ENCODE results near the gene BTBD2. TPM values are rescaled to one million over a fixed set of nuclear protein-coding genes. Genes with fewer than 3 reads are reported as not detected.

BTBD2 gene
- total RNA-seq, 1 donor from 2014 or later: 28.7 TPM

DNA sequence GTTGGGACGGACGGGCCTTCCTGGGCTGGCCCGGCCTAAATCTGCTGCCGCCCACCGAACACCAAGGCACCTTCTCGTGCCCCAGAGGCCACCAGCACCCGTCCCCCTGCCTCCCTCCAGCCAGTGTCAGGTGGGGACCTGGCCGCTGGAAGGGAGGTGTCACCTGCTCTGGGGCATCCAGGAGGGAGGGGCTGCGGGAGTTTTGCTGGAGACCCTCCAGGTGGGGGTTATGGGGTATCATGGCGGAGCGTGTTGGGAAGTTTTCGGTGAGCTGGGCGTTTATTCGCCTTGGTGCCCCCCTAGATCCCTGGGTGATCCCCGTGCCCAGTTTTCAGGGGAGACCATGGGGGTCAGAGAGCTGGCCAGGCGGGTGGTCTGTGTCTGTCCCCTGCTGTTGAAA, 64.9 kb downstream of the BTBD2 start:
- Histone ChIP-seq H3K27me3 (ENCODE audit: control insufficient read depth in 3 of 3, insufficient read depth in 3 of 3, low read length in 3 of 3) (no peaks in the 10 kb centered on the region), H3K4me1 (ENCODE audit: control insufficient read depth in 3 of 3, insufficient read depth in 3 of 3, low read length in 3 of 3) (peaks cover 0 to 7% (median 0%) of the 10 kb centered on the region in 3 donors), H3K36me3 (ENCODE audit: control insufficient read depth in 3 of 3, insufficient read depth in 3 of 3, low read length in 3 of 3) (peaks cover 0 to 3% (median 0%) of the 10 kb centered on the region in 3 donors), H3K27ac (ENCODE audit: low read depth, low read length) (no peak overlapping the region), H3K9me3 (ENCODE audit: control insufficient read depth in 3 of 3, low read length in 3 of 3) (no peaks in the 10 kb centered on the region), H3K4me3 (ENCODE audit: low read length in 3 of 3) (no peak overlapping the region), H3K9ac (ENCODE audit: low read depth in 1 of 3, low read length in 3 of 3) (no peak overlapping the region)

DNA sequence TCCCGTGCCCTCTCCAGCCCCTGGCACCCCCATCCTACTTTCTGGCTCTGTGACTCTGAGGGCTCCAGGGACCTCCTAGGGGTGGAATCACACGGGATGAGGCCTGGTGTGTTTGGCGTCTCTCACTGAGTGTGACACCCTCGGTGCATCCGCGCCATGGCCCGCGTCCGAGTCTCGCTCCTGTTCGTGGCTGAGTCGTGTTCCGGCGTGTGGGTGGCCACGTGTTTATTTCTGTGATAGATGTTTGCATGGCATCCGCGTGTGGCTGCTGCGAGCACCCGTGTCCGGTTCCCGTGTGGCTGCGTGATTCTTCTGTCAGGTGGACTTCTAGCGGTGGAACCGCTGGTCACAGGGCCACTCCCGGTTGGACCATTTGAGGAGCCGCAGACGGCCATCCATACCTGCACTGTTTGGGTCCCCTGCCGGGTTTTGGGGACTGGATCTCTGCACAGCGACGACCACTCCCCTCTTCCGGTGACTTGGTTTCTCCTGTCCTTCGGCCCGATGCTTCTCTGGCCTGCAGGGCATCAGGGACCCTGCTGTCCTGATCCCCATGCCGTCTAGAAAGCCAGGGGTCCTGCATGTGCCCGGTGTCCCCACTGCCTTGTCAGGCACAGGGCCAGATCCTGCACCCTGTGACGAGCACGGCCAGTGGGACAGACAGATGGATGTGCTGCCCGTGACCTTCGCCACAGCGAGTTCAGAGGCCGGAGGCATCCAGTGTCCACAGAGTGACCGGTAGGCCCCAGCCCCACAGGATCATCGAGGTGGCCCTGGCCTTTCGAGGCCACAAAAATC, 66.0 kb downstream of the BTBD2 start:
- H3K9me3 ChIP-seq (ENCODE audit: control insufficient read depth in 3 of 3, low read length in 3 of 3): no peaks in the 10 kb centered on the region
- no peaks in the 10 kb centered on the region for H3K27me3 ChIP-seq (ENCODE audit: control insufficient read depth in 3 of 3, insufficient read depth in 3 of 3, low read length in 3 of 3)
- H3K4me3 ChIP-seq (ENCODE audit: low read length in 3 of 3): no peak overlapping the region
- H3K9ac ChIP-seq (ENCODE audit: low read depth in 1 of 3, low read length in 3 of 3): no peak overlapping the region
- H3K36me3 ChIP-seq (ENCODE audit: control insufficient read depth in 3 of 3, insufficient read depth in 3 of 3, low read length in 3 of 3): peaks cover 0 to 3% (median 0%) of the 10 kb centered on the region in 3 donors
- H3K4me1 ChIP-seq (ENCODE audit: control insufficient read depth in 3 of 3, insufficient read depth in 3 of 3, low read length in 3 of 3): peaks cover 0 to 9% (median 2%) of the 10 kb centered on the region in 3 donors
- no peak overlapping the region for H3K27ac ChIP-seq (ENCODE audit: low read depth, low read length)

DNA sequence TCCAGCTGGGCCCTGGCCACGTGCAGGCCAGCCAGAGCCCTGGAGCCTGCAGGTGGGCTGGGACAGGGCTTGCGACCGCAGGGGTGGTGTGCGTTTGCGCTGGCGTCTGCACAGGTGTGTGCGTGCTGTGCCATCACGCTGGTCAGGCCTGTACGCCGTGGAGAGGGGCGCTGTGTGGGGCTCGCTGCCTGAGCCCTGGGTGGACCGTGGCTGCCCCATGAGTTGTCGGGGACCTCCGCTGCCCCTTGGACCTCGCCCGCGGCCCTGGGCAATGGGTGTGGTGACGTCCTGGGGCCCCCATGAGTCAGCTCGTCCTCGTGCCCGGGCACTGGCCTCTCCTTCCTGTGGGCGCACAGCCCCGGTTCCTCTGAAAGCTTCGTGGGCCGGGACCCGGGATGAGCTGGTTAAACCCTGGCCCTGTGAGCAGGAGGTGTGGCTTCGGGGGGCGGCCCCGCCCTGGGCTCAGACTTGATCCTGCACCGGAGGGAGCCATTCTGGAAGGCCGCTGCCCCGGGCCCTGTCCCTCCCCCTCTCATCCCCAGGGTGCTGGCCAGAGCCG, 67.8 kb downstream of the BTBD2 start:
- H3K27me3 ChIP-seq (ENCODE audit: control insufficient read depth in 3 of 3, insufficient read depth in 3 of 3, low read length in 3 of 3): no peaks in the 10 kb centered on the region
- H3K36me3 ChIP-seq (ENCODE audit: control insufficient read depth in 3 of 3, insufficient read depth in 3 of 3, low read length in 3 of 3): peaks cover 0 to 3% (median 0%) of the 10 kb centered on the region in 3 donors
- H3K9ac ChIP-seq (ENCODE audit: low read depth in 1 of 3, low read length in 3 of 3): no peak overlapping the region
- H3K4me1 ChIP-seq (ENCODE audit: control insufficient read depth in 3 of 3, insufficient read depth in 3 of 3, low read length in 3 of 3): peaks cover 6 to 21% (median 17%) of the 10 kb centered on the region in 3 donors
- no peak overlapping the region for H3K4me3 ChIP-seq (ENCODE audit: low read length in 3 of 3)
- H3K27ac ChIP-seq (ENCODE audit: low read depth, low read length): no peak overlapping the region
- no peaks in the 10 kb centered on the region for H3K9me3 ChIP-seq (ENCODE audit: control insufficient read depth in 3 of 3, low read length in 3 of 3)

DNA sequence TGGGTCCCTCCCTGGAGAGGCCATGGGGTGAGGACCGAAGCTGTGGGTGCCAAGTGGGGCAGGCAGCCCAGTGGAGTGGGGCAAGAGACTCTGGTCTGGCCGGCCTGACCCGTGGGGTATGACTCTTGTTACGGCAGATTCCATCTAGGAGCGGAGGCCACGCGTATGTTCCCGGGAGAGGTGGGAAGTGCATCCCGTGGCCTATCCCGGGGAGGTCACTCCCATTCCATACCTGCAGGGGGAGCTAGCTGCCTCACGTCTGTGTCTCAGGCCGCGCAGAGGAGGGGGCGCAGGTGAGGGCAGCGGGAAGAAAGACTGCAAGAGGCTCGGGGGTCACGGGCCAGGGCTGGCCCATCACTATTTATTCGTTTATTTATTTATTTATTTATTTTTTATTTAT, 69.6 kb downstream of the BTBD2 start:
- Histone ChIP-seq H3K9ac (ENCODE audit: low read depth in 1 of 3, low read length in 3 of 3) (no peak overlapping the region), H3K27ac (ENCODE audit: low read depth, low read length) (no peak overlapping the region), H3K27me3 (ENCODE audit: control insufficient read depth in 3 of 3, insufficient read depth in 3 of 3, low read length in 3 of 3) (no peaks in the 10 kb centered on the region), H3K9me3 (ENCODE audit: control insufficient read depth in 3 of 3, low read length in 3 of 3) (no peaks in the 10 kb centered on the region), H3K36me3 (ENCODE audit: control insufficient read depth in 3 of 3, insufficient read depth in 3 of 3, low read length in 3 of 3) (no peaks in the 10 kb centered on the region), H3K4me3 (ENCODE audit: low read length in 3 of 3) (no peak overlapping the region), H3K4me1 (ENCODE audit: control insufficient read depth in 3 of 3, insufficient read depth in 3 of 3, low read length in 3 of 3) (peaks cover 10 to 31% (median 25%) of the 10 kb centered on the region in 3 donors)

DNA sequence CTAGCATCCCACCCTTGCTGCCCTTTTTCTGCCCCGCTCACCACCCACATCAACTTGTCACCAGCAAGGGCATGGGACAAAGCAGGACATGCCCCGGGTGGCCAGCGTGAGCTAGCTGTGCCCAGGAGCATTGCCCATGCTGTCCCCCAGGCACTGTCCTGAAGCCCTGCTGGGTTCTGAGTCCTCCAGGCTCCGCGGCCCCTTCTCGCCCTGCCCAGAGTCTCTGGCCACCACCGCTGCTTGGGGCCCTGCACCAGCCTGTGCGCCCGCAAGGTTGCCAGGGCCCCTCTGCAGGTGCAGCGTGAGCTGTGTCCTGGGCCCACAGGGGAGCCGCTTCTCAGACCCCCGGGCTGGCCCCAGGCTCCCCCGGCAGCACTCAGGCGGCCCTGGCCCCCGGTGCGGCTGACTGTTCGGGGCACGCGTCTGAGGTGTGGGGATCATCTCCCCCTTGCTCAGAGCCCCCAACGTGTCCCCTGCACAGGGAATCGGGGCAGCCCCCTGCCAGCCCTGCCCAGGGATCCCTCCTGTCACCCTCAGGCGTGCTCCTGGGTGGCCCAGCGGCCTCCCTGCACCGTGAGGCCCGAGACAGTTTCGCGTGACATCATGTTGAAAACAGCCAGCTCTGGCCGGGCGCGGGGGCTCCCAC, 70.5 kb downstream of the BTBD2 start:
- Histone ChIP-seq H3K27ac (ENCODE audit: low read depth, low read length) (no peak overlapping the region), H3K9ac (ENCODE audit: low read depth in 1 of 3, low read length in 3 of 3) (no peak overlapping the region), H3K27me3 (ENCODE audit: control insufficient read depth in 3 of 3, insufficient read depth in 3 of 3, low read length in 3 of 3) (no peaks in the 10 kb centered on the region), H3K4me3 (ENCODE audit: low read length in 3 of 3) (no peak overlapping the region), H3K4me1 (ENCODE audit: control insufficient read depth in 3 of 3, insufficient read depth in 3 of 3, low read length in 3 of 3) (peaks cover 14 to 36% (median 30%) of the 10 kb centered on the region in 3 donors), H3K9me3 (ENCODE audit: control insufficient read depth in 3 of 3, low read length in 3 of 3) (no peaks in the 10 kb centered on the region), H3K36me3 (ENCODE audit: control insufficient read depth in 3 of 3, insufficient read depth in 3 of 3, low read length in 3 of 3) (no peaks in the 10 kb centered on the region)

DNA sequence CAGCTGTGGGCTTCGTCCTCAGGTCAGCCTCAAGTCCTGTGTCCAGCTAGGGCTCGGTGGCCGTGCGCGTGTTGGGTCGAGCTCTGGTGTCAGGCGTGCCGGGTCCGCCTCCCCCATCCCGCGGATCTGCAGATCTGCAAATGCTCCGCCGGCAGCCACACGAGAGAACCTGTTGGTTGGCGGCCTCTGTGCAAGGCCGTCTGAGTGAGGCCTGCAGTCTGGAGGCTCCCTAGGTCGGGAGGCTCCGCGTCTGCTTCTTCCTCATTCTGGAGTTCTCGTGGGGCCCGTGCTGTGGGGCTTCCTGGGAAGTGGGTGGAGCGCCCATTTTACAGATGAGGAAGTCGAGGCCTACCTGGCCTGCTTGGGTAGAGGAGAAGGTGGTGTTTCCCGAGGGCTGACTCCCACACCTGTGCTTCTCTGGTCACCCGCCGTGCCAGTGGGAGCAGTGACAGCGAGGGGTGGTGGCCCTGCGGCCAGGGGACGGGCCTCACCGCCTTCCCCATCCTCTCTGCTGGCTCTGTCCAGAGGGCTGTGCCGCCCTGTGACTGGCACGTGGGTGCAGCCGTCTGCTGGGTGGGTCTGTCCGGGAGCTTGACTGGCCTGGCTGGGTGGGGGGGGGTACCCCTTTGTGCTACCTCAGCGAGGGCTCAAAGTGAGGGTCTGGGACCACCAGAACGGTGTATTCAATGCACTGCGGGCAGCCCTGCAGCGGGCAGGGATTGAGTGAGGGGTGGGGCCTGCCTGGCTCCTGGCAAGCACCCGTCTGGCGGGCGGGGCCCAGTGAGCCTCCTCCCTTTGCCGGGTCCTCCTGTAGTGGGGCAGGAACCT, 71.2 kb downstream of the BTBD2 start:
- peak overlapping the region in 1 of 3 donors; percentile 8 for H3K9ac ChIP-seq (ENCODE audit: low read depth in 1 of 3, low read length in 3 of 3)
- H3K4me1 ChIP-seq (ENCODE audit: control insufficient read depth in 3 of 3, insufficient read depth in 3 of 3, low read length in 3 of 3): peaks cover 21 to 43% (median 36%) of the 10 kb centered on the region in 3 donors

DNA sequence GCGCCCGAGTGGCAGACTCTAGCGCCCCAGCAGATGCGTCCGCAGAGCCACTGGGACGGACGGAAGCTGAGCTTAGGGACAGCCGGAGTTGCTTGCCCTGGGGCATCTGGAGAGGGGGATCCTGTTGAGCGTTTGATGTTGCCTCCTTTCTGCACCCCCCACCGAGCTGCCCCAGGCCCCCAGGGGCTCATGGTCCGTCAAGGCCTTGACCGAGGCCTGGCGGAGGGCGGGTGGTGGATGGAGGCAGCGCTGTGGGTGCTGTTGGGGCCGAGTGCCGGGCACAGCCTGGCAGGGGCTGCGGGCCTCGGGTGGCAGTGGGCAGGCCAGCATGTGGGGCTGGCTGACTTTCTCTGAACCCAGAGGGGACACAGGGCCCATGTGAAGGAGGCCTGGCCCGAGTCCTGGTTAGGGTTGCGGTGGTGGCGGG, 71.8 kb downstream of the BTBD2 start:
- Histone ChIP-seq H3K4me1 (ENCODE audit: control insufficient read depth in 3 of 3, insufficient read depth in 3 of 3, low read length in 3 of 3) (peaks cover 21 to 44% (median 36%) of the 10 kb centered on the region in 3 donors), H3K4me3 (ENCODE audit: low read length in 3 of 3) (no peak overlapping the region), H3K9me3 (ENCODE audit: control insufficient read depth in 3 of 3, low read length in 3 of 3) (no peaks in the 10 kb centered on the region), H3K27ac (ENCODE audit: low read depth, low read length) (no peak overlapping the region), H3K9ac (ENCODE audit: low read depth in 1 of 3, low read length in 3 of 3) (no peak overlapping the region), H3K27me3 (ENCODE audit: control insufficient read depth in 3 of 3, insufficient read depth in 3 of 3, low read length in 3 of 3) (no peaks in the 10 kb centered on the region), H3K36me3 (ENCODE audit: control insufficient read depth in 3 of 3, insufficient read depth in 3 of 3, low read length in 3 of 3) (no peaks in the 10 kb centered on the region)

More for the DNA sequence above, 71.2 kb downstream of the BTBD2 start:
- H3K27me3 ChIP-seq (ENCODE audit: control insufficient read depth in 3 of 3, insufficient read depth in 3 of 3, low read length in 3 of 3): no peaks in the 10 kb centered on the region
- no peaks in the 10 kb centered on the region for H3K36me3 ChIP-seq (ENCODE audit: control insufficient read depth in 3 of 3, insufficient read depth in 3 of 3, low read length in 3 of 3)
- no peaks in the 10 kb centered on the region for H3K9me3 ChIP-seq (ENCODE audit: control insufficient read depth in 3 of 3, low read length in 3 of 3)
- H3K27ac ChIP-seq (ENCODE audit: low read depth, low read length): no peak overlapping the region
- no peak overlapping the region for H3K4me3 ChIP-seq (ENCODE audit: low read length in 3 of 3)

DNA sequence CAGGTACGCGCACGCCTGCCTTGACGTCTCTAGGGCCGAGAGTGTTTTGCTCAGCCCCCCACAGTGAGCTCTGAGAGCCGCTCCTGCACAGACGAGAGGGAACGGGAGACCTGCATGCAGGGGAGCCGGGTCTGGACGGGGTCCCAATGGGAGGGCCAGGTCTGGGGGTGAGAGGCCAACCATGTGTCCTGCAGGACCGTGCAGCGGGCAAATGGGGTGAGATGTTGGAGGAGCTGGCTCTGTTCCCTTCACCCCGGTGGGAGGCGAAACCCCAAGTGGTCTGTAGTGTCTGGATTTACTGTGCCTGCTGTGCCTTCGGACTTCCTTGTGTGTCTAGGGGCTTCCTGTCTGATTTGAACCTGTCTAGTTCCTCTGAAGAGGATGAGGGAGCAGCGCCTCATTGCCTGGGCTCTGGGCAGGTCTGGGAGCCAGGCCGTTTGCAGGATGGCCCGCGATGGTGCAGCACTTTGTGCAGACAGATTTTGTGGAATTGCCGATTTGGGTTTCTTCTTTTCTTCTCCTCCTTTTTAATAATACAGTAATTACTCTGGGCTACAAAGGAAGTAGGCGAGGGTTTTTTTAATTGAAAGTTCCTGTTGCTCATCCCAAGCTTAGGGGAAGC, 72.5 kb downstream of the BTBD2 start:
- H3K27me3 ChIP-seq (ENCODE audit: control insufficient read depth in 3 of 3, insufficient read depth in 3 of 3, low read length in 3 of 3): no peaks in the 10 kb centered on the region
- H3K36me3 ChIP-seq (ENCODE audit: control insufficient read depth in 3 of 3, insufficient read depth in 3 of 3, low read length in 3 of 3): no peaks in the 10 kb centered on the region
- H3K27ac ChIP-seq (ENCODE audit: low read depth, low read length): peak overlapping the region; percentile 82
- H3K4me1 ChIP-seq (ENCODE audit: control insufficient read depth in 3 of 3, insufficient read depth in 3 of 3, low read length in 3 of 3): peaks cover 21 to 44% (median 36%) of the 10 kb centered on the region in 3 donors
- peak overlapping the region; percentile 33 to 64 (median 56) for H3K9ac ChIP-seq (ENCODE audit: low read depth in 1 of 3, low read length in 3 of 3)
- peak overlapping the region; percentile 35 to 80 (median 80) for H3K4me3 ChIP-seq (ENCODE audit: low read length in 3 of 3)
- no peaks in the 10 kb centered on the region for H3K9me3 ChIP-seq (ENCODE audit: control insufficient read depth in 3 of 3, low read length in 3 of 3)
